ENCODE results near the gene MYO3B.

The MYO3B gene

GRCh38 chr2:170307555-170308351 lies 129.8 kb downstream of the MYO3B start:
- no peak for DNase-seq

DNA sequence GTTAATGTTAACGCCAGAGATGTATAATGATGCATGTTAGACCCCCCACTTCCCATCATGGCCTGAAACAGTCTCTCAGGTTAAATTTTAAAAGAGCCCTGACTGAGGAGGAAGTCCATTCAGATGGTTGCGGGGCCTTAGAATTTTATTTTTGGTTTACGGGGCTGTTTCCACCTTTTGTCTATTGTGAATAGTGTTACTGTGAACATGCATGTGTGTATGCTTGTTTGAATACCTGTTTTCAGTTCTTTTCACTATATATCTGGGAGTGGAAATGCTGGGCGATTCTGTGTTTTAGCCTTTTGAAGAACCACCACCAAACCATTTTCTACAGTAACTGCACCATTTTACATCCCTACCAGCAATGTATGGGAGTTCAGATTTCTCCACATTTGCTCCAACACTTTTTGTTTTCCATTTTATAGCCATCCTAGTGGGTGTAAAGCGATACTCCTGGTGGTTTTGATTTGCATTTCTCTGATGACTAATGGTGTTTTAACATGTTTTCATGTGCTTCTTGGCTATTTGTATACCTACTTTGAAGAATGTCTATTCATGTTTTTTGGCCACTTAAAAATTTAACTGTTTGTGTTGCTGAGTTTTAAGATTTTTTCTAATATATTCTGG lies 133.0 kb downstream of the MYO3B start:
- no peak for DNase-seq

- DNase-seq, result no peak
Observed at GRCh38 chr2:170313347-170313991, 135.5 kb downstream of the MYO3B start.

- DNase-seq, result no peak
Observed at GRCh38 chr2:170313992-170314348, 136.0 kb downstream of the MYO3B start.

GRCh38 chr2:170314744-170315447 lies 136.9 kb downstream of the MYO3B start:
- no peak for DNase-seq

DNA sequence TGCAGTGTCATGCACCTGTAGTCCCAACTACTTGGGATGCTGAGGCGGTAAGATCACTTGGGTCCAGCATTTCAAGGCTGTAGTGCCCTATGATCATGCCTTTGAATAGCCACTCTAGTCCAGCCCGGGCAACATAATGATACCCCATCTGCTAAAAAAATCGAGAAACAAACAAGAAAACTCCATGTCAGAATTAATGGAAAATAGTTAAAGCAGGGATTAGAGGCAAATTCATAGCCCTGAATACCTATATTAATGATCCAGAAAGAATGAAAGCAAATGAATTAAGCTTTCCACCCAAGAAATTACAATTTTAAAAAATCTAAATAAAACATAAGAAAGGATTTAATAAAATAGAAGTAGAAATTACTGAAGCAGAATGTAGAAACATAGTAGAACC lies 143.0 kb downstream of the MYO3B start:
- no peak for DNase-seq

GRCh38 chr2:170321526-170321925 lies 143.6 kb downstream of the MYO3B start:
- DNase-seq, result no peak

DNA sequence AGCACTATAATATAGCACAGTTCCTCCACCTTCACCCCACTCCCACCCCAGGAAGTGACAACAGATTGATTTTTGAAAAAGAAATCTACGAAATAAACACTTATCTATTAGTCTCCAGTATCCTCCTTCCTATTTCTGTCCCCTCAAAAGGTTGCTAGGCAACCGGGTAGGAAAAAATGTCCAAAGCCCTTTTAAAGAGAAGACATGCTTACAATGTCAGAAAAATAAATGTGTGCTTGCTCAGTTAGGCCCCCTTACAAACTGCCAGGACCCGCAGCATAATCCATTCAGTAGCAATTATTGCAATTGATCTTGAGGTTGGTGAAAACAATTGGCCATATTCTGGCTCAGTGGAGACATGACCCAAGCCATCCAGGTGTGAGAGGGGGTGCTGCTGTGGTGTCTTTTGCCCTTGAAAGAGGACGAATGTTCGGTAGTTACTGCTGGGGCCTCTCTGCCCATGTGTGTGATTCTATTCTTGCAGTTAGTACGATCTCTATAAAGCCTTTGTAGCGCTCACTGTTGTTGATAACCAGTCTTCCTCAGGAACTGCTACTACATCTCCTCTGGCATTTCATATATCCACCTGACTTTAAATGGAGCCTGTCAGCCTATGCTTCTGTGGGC lies 144.3 kb downstream of the MYO3B start:
- no peak for DNase-seq

- DNase-seq, result no peak
Observed at GRCh38 chr2:170323743-170324142, 145.8 kb downstream of the MYO3B start.

DNA sequence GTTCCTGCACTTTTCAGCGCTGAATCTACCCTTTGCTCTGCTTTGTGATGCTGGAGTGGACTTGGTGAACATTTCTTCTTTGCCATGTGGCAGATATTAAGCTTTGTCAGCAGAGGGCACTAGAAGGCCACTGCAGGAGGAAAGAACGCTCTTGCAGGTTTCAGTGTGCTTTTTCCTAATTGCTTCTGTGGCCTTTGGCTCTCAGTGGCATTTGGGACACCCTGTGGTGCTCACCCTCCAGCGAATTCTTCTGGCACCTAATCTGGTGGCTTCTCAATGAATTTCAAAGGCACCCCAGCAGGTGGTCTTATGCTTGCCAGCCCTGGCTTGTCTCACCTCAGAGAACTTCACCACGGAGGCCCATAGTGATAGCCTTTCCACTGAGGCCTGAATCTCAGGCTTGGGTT lies 146.7 kb downstream of the MYO3B start:
- no peak for DNase-seq

GRCh38 chr2:170330881-170331280 lies 152.9 kb downstream of the MYO3B start:
- no peak for DNase-seq

GRCh38 chr2:170332676-170333402 lies 154.9 kb downstream of the MYO3B start:
- DNase-seq, result no peak

DNA sequence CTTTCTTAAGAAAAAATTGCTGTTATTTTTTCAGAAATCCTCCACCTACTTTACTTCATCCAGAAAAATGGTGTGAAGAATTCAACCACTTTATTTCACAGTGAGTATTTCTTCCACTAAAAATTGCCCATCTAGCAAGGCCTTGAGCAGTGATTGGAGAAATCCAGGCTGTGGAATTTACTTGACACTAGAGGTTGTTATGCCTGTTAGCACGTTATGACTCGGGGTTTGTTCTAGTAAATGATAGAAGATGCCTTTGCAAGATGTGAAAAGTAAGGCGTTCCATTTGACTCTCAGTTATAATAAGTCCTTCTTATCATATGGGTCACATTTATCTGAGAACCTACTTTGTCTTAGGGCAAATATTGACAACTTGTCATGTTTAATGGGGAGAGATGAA lies 157.4 kb downstream of the MYO3B start:
- DNase-seq, result no peak

DNA sequence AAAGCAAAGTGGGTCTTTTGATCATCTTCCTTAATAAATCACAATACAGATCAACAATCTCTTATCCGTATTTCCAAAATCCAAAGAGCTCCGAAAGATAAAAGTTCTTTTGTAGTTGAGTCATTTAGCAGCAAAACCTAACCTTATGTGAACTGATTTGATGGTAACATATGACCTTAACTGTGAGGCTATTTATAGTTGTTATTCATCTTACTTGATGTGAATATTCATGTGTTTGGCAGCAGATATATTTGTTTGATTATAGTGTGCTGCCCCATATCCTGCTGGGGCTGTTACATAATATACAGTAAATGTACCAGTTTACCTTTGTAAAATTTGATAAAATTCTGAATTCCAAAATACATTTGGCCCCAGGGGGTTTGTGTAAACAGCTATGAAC lies 158.5 kb downstream of the MYO3B start:
- no peak for DNase-seq

DNA sequence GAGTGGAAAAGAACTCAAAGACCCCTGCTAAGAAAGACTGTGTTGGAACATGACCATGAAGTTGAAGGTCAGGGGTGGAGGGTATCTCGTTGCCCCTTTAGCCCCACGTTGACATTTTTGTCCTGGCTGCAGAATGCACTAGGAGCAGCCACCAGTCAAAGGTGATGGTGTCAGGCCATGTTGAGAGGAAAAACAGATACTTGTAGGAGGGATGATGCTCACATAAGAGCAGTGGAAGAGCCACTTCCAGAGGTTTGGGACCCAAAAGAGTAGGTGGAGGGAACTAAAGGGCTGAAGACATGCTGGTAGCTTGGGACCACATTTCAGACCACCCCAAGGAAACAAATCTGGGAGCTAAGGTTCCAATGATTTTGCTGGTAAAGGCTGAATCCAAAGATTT lies 159.0 kb downstream of the MYO3B start:
- no peak for DNase-seq

- no peak for DNase-seq
Observed at GRCh38 chr2:170339322-170339721, 161.4 kb downstream of the MYO3B start.

DNA sequence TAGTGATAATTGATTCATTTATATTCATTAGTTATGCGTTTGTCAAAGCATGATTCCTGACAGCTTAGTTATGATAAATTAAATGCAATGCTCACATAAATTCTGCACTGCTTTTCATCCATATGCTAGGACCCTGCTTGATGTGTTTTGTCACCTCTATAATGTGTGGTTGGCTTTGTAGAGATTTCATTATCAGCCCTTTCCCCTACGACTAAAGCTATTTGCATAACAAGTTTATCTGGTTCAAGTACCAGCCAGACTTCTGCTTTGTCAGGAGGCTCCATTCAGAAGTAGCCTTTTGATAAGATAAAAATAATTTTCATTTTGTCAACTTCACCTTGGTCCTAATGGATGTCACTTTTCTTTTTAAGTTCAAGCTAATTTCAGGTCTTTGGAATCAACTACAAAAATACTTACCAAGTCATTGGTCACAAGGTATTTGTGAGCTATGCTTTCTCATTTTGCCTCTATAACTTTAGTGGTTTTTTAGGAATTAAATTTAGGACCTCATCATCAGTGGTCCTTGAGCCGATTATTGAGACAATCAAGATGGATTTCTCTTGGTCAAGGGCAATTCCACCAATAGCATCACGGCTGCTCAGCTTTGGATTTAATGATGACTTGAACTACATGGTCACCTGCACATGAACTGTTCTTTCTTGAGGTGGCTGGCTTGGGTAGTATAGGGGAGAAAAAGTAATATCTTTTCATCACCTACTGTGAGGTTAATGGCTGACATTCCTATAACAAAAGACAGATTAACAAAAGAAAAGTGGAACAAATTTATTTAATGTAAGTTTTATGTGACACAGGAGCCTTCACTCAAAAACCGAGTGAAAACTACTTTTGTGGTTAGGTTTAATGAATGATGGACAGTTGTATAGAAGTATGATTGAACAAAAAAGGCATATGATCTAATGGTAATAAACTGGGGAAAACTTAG lies 162.1 kb downstream of the MYO3B start:
- DNase-seq, result no peak

DNA sequence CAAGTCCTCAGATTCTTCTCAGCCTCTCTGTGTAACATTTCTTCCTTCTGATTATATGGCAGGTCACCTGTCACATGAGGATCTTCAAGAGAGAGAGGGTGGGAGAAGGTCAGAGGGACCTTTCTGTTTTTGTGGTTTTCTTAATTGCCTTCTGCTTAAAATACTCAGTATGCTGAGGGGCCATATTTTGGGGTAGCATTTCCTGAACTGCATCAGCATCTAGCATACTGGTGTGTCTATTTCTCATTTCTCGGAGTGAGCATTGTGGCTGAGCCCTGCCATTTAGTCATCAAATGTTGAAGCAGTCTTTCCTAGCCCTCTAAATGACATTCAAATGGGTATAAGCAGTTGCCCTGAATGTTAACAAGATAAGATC lies 162.7 kb downstream of the MYO3B start:
- DNase-seq, result no peak

DNA sequence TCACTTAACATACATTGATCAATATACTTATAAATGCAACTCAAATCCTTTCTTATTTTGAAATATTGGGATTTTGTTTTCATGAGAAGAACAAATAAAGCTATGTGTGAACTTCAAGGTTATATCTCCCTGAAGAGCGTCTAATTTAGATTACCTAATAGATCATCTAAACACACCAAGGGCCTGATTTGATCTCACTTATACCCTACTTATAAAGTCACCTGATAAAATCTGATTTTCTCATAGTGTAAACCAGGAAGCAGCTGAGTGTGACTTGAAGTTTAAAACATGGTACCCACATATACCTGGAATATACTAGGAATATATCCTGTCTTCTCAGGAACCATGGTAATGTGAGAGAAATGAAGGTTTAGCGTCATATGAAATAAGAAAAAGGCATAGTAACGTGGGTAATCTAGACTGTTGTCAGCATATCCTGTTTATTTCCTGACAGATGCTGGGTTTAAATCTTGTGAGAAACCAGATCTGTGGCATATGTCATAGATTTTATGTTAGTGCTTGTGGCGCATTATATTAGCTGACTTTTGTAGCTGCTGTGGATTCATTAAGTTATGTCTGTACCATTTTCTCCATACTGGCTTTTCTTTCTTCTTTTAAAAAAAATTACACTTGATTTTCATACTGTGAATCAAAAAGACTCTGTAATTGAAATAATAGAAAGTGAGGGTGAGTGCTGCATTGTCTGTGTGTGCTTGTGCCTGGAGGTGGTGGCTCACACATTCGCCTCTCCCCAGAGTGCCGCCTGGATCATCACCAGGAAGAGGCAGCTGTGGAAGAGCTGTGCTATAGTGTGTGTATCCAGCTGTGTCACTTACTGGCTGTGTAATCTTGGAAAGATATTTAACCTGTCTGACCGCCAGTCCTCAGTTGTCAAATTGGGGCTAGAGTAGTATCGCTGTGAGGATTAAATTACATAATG lies 164.0 kb downstream of the MYO3B start:
- DNase-seq, result no peak

Measured in activated gamma-delta T cell treated with Interleukin-2 at 50 U/mL for 16 hours (primary cell).